D721Med (cell line): ENCODE data around the gene SKI.

Experiments used
- DNase-seq: peaks from one replicate; pipeline ENCODE4 v3.0.0; 2011; ENCODE audit warnings: low spot score; ENCODE audit not compliant: insufficient read length
- FAIRE-seq: peaks from 2 replicates; lab custom pipeline; 2011; peaks lifted over from hg19 to GRCh38; lab: Jason Lieb, UNC
- CTCF ChIP-seq: IDR thresholded peaks from 2 replicates; pipeline ENCODE4 v1.5.1; 2012; ENCODE audit warnings: mild to moderate bottlenecking, control low read depth; ENCODE audit not compliant: insufficient read depth; ENCODE audit errors: missing control alignments

SKI gene

GRCh38 chr1:2339206-2340085 is 111.3 kb downstream of the SKI start:
- TF ChIP-seq CTCF: no peak

GRCh38 chr1:2340086-2340917 is 112.2 kb downstream of the SKI start:
- FAIRE-seq (no peak), DNase-seq (no peak)
- no peak for TF ChIP-seq CTCF

More at GRCh38 chr1:2339206-2340085, 111.3 kb downstream of the SKI start:
- FAIRE-seq (no peak), DNase-seq (no peak)

- DNase-seq (no peak), FAIRE-seq (no peak)
- TF ChIP-seq CTCF: no peak
Observed at GRCh38 chr1:2340918-2341254, 112.8 kb downstream of the SKI start.

- no peak for DNase-seq
- no peak for TF ChIP-seq CTCF
- FAIRE-seq: no peak
Observed at GRCh38 chr1:2341706-2342383, 113.7 kb downstream of the SKI start.

GRCh38 chr1:2342384-2343022 is 114.4 kb downstream of the SKI start:
- TF ChIP-seq CTCF: no peak
- FAIRE-seq: no peak
- DNase-seq: no peak

GRCh38 chr1:2343023-2343935 is 115.2 kb downstream of the SKI start:
- FAIRE-seq (no peak), DNase-seq (no peak)
- no peak for TF ChIP-seq CTCF
